Spleen (tissue), 11 donors: ENCODE data around the gene DALRD3. TPM values are rescaled to one million over a fixed set of nuclear protein-coding genes. Genes with fewer than 3 reads are reported as not detected.

Experiments
- DNase-seq: peaks from one replicate; pipeline ENCODE4 v3.0.0-alpha.2; 2020
- H3K27ac ChIP-seq, 8 donors: fragments of 200-600 bp; sonication (generic) in 7 of 8; 1 replicate in 4 of 8; 2 replicates in 4 of 8; pipeline versions ENCODE4 v1.5.0 to v1.8.0; 2016 to 2021; ENCODE audit warnings: inconsistent platforms in 4 of 8, mild to moderate bottlenecking in 4 of 8, moderate library complexity in 1 of 8
- H3K27me3 ChIP-seq, 7 donors: fragments of 200-600 bp; sonication (generic) in 6 of 7; replicated peaks in 1 of 7; 1 replicate in 4 of 7; 2 replicates in 3 of 7; pipeline versions ENCODE4 v1.5.0 to v1.8.0; 2016 to 2021; ENCODE audit warnings: inconsistent platforms in 3 of 7, mild to moderate bottlenecking in 1 of 7
- H3K36me3 ChIP-seq, 6 donors: fragments of 200-600 bp; sonication (generic) in 5 of 6; 1 replicate in 4 of 6; 2 replicates in 2 of 6; pipeline versions ENCODE4 v1.5.0 to v1.8.0; 2016 to 2021; ENCODE audit warnings: inconsistent platforms in 2 of 6
- H3K4me1 ChIP-seq, 6 donors: fragments of 200-600 bp; sonication (generic) in 5 of 6; 1 replicate in 3 of 6; 2 replicates in 3 of 6; pipeline versions ENCODE4 v1.5.0 to v1.8.0; 2016 to 2021; ENCODE audit warnings: inconsistent platforms in 3 of 6
- H3K4me3 ChIP-seq, 8 donors: fragments of 200-600 bp; sonication (generic) in 7 of 8; 1 replicate in 4 of 8; 2 replicates in 4 of 8; pipeline versions ENCODE4 v1.5.0 to v1.8.0; 2016 to 2021; ENCODE audit warnings: inconsistent platforms in 4 of 8, mild to moderate bottlenecking in 4 of 8, moderate library complexity in 2 of 8
- H3K9me3 ChIP-seq, 8 donors: fragments of 200-600 bp; sonication (generic) in 7 of 8; 1 replicate in 4 of 8; 2 replicates in 4 of 8; pipeline versions ENCODE4 v1.5.0 to v1.8.0; 2016 to 2021; ENCODE audit warnings: inconsistent platforms in 4 of 8
- POLR2A ChIP-seq, 3 donors: fragments of 450-650 bp; IDR thresholded peaks; one replicate each; pipeline ENCODE4 v1.5.1; 2017; ENCODE audit warnings: antibody characterized with exemption in 3 of 3, mild to moderate bottlenecking in 1 of 3
- POLR2AphosphoS5 ChIP-seq, 3 donors: sonication (generic); formaldehyde crosslinking; IDR thresholded peaks; one replicate each; pipeline ENCODE4 v1.5.1; 2017; ENCODE audit warnings: antibody characterized with exemption in 3 of 3
- WGBS, 5 donors: extraction: QIAGEN DNeasy Blood & Tissue Kit in 3 of 5; methylation state at CpG; one replicate each; pipeline versions ENCODE4 v1.1.5 to v1.1.7; 2013 to 2018; 5-methylcytosine and 5-hydroxymethylcytosine counted together
- intact Hi-C: fragments of 100-400 bp; cut with DNase I; formaldehyde crosslinking; loops from one replicate; pipeline ENCODE4 v1.15.0; 2023; ENCODE audit warnings: low total_unique reads
- polyA plus RNA-seq, 3 donors: library from polyadenylated mRNA; stranded (reverse); fragments of 200-250 nt; gene quantifications; one replicate each; pipeline ENCODE4 v1.2.1, GENCODE V29; 2013
- total RNA-seq, 7 donors: library from RNA; depleted of rRNA in 3 of 7; stranded (reverse); fragments of >200 nt in 3 of 7; fragmentation: NEBNext Ultra II Directional in 4 of 7; extraction: Animal tissue kit (Norgen Biotek cat#: 25700) in 4 of 7; gene quantifications; one replicate each; pipeline versions ENCODE4 v1.1.0 to v1.2.1, GENCODE V29; 2016 to 2021
- TF ChIP-seq, protein P1 (sequence below), 11 experiments: fragments of 200-600 bp in 7 of 11; fragments of 450-650 bp in 4 of 11; sonication (generic) in 4 of 11; IDR thresholded peaks in 8 of 11; conservative IDR thresholded peaks in 3 of 11; 1 replicate in 7 of 11; 2 replicates in 4 of 11; pipeline versions ENCODE4 v1.4.0 to v1.8.0; 2016 to 2021; ENCODE audit warnings: antibody characterized with exemption in 11 of 11, inconsistent platforms in 4 of 11, mild to moderate bottlenecking in 1 of 11
- donor health status: healthy with polysubstance abuse.
- donor health status: DM: no; HTN: no; CAD: no; lungs with moderate emphysema.
- donor health status: DM: no; HTN: no; CAD: no.
- donor health status: Bipolar disorder and iron deficiency.
- donor health status: healthy.
- donor health status: DM: no; HTN: no; CAD: no.
- donor health status: DM: yes; HTN: yes; CAD: no.

DALRD3 gene
- total and polyA plus RNA-seq, 10 donors: 16.4 to 32.0 (median 25.3) TPM

DNA sequence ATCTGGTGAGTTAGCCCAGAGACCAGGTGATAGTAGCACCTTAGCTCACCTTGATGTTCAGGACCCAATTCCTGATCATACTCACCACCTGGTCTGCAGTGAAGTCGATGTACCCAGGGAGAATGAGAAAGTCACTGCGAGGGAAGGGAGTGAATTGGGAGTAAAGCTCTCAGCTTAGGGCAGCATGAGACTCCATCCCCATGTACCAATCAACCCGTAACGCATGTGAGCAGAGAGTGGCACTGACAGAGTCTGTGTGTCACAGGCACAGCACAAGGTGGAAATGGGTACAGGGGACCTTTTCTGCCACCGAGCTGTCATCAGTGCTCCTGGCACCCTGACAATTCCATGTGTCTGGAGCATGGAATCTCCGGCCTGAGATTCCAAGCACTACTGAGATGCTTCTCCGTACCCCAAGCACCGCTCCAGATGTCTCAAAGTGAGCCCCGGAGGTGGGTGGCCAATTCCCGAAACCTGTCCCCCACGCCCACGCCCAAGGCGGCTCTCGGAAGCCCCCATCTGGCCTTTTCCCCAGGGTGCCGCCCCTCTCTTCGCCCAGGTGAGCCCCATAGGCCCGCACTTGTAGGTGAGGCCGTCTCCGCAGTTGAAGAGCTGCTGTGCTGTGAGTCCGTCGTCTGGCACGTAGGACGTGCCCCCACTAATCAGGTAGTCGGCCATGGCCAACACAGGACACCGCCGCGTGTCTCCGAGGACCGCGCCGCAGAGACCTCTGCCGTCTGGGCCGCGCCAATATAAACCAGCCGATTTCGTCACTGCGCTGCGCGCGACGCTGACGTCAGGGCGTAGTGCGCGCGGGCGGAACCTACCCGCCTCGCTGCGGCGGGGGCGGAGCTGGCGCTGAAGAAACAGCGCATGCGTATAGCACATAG, 10.5 kb upstream of the DALRD3 start, which contains the start of gene IMPDH2:
TSS of gene IMPDH2 (minus strand) at position 726 of the 890 bp plus-strand sequence. CDS start at position 678, 48 bp downstream.
- Histone ChIP-seq H3K9me3 (no peaks in the 10 kb centered on the region), H3K27me3 (no peaks in the 10 kb centered on the region), H3K4me3 (peak within 1 kb of the TSS; percentile 51 to 72 (median 54)), H3K36me3 (peaks cover 0 to 80% (median 69%) of the 10 kb centered on the region in 6 donors), H3K27ac (peak within 1 kb of the TSS; percentile 77 to 94 (median 92)), H3K4me1 (peaks cover 11 to 59% (median 42%) of the 10 kb centered on the region in 6 donors)
- intact Hi-C loops: loop anchor here (10.0 kb wide), 1 partner anchor 76 kb away; the partner anchor contains the start of gene QARS1
- WGBS, 5 donors: 1 to 4% (median 2%) methylated on average over 27 to 55 of the region's 55 CpGs
- DNase-seq: peak; percentile 99
- TF ChIP-seq POLR2A (IDR thresholded peaks at IDR 0.05) (peak; percentile 69 to 97 (median 97)), POLR2AphosphoS5 (IDR thresholded peaks at IDR 0.05) (peak; percentile 100)
- TF ChIP-seq, protein P1, sequence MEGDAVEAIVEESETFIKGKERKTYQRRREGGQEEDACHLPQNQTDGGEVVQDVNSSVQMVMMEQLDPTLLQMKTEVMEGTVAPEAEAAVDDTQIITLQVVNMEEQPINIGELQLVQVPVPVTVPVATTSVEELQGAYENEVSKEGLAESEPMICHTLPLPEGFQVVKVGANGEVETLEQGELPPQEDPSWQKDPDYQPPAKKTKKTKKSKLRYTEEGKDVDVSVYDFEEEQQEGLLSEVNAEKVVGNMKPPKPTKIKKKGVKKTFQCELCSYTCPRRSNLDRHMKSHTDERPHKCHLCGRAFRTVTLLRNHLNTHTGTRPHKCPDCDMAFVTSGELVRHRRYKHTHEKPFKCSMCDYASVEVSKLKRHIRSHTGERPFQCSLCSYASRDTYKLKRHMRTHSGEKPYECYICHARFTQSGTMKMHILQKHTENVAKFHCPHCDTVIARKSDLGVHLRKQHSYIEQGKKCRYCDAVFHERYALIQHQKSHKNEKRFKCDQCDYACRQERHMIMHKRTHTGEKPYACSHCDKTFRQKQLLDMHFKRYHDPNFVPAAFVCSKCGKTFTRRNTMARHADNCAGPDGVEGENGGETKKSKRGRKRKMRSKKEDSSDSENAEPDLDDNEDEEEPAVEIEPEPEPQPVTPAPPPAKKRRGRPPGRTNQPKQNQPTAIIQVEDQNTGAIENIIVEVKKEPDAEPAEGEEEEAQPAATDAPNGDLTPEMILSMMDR (IDR thresholded peaks at IDR 0.05 in 8 of 11, conservative IDR thresholded peaks at IDR 0.05 in 3 of 11): peak in 6 of 11 experiments; percentile 12 to 42 (median 23)

DNA sequence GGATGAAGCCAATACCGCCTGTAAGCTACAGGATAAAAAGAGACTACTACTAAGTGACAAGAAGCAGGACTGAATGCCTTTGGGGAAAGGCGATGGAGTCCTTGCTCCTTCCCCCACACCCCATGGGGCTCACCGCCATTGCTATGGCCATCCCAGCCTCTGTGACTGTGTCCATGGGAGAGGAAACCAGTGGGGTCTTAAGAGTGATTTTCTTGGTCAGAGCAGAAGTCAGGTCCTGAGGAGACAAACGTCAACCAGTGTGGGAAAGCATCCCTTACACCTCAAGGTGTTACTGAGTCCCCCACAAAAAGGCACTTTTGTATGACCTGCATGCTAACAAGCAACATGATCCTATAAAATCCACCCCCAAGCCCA, 9.9 kb upstream of the DALRD3 start:
- TF ChIP-seq POLR2A (IDR thresholded peaks at IDR 0.05) (no peak), POLR2AphosphoS5 (IDR thresholded peaks at IDR 0.05) (no peak)
- TF ChIP-seq, protein P1 (IDR thresholded peaks at IDR 0.05 in 8 of 11, conservative IDR thresholded peaks at IDR 0.05 in 3 of 11): no peak
- intact Hi-C loops: loop anchor here (10.0 kb wide), 1 partner anchor 77 kb away; the partner anchor contains the start of gene QARS1
- Histone ChIP-seq H3K4me1 (peaks cover 13 to 65% (median 48%) of the 10 kb centered on the region in 6 donors), H3K36me3 (peaks cover 0 to 80% (median 70%) of the 10 kb centered on the region in 6 donors), H3K27ac (peak overlapping the region in 6 of 8 donors; percentile 91 to 94 (median 92)), H3K9me3 (no peaks in the 10 kb centered on the region), H3K4me3 (peak overlapping the region in 6 of 8 donors; percentile 51 to 72 (median 58)), H3K27me3 (no peaks in the 10 kb centered on the region)
- WGBS, 5 donors: 61 to 87% (median 78%) methylated on average over 4 of the region's 4 CpGs
- DNase-seq: no peak

DNA sequence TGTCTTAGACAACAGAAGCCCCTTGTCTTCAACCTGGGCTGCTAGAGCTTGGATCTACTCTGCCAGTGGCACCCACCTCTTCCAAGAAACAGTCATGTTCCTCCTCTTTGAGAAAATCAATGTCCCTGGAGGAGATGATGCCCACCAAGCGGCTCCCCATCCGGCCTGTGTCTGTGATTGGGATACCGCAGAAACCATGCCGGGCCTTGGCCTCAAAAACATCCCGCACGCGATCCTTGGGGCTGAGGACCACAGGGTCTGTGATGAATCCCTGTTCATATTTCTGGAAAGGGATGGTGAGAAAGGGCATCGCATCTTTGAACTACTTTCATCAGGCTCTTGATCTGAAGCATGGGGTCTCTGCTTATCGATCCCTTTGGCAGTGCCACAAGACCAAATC, 9.3 kb upstream of the DALRD3 start:
- intact Hi-C loops: loop anchor here (10.0 kb wide), 1 partner anchor 77 kb away; the partner anchor contains the start of gene QARS1
- DNase-seq: no peak
- 95 to 100% (median 97%) methylated on average over 9 of the region's 9 CpGs for WGBS, 5 donors
- Histone ChIP-seq H3K4me3 (no peak overlapping the region), H3K27me3 (no peaks in the 10 kb centered on the region), H3K9me3 (no peaks in the 10 kb centered on the region), H3K36me3 (peaks cover 0 to 80% (median 65%) of the 10 kb centered on the region in 6 donors), H3K27ac (peak overlapping the region in 3 of 8 donors; percentile 15 to 92 (median 92)), H3K4me1 (peaks cover 18 to 72% (median 54%) of the 10 kb centered on the region in 6 donors)
- TF ChIP-seq POLR2A (IDR thresholded peaks at IDR 0.05) (no peak), POLR2AphosphoS5 (IDR thresholded peaks at IDR 0.05) (peak in 2 of 3 donors; percentile 35 to 41)
- TF ChIP-seq, protein P1 (IDR thresholded peaks at IDR 0.05 in 8 of 11, conservative IDR thresholded peaks at IDR 0.05 in 3 of 11): no peak
